ENCODE measurements around the gene RALBP1. TPM values are rescaled to one million over a fixed set of nuclear protein-coding genes. Genes with fewer than 3 reads are reported as not detected.

The RALBP1 gene
- total and polyA plus RNA-seq, 2 of the 8 experiments (the other 6 are each of a cell fraction or from before 2014, with no cell fraction given) = 40.3 to 67.8 TPM

GRCh38 chr18:9549405-9549804 is 74.1 kb downstream of the RALBP1 start:
- H2BK20ac ChIP-seq (ENCODE audit: low read length) = no peak overlapping the region
- no peak for FAIRE-seq
- H2AFZ ChIP-seq (ENCODE audit: low read length) = no peak overlapping the region
- WGBS, 2 experiments (ENCODE audit: extremely low coverage in 1 of 2, insufficient coverage in 1 of 2, insufficient read length in 1 of 2, insufficient replicate concordance in 2 of 2, low coverage in 1 of 2, low lambda C conversion rate in 2 of 2, missing lambda C conversion rate in 1 of 2) = 92% methylated on average over 7 of the region's 7 CpGs; no CpG with 5 or more reads in 1 of the 2 experiments
- no peak overlapping the region for H3K9ac ChIP-seq (replicated peaks in 1 of 4; ENCODE audit: extremely low read depth in 1 of 4, low read depth in 3 of 4, low read length in 3 of 4)
- H3K4ac ChIP-seq (replicated peaks; ENCODE audit: insufficient read length, low read depth, low read length) = no peak overlapping the region
- ChIA-PET CTCF (ENCODE audit: partially characterized antibody) (no interaction called here), POLR2A (ENCODE audit: partially characterized antibody) (no interaction called here)
- no peak overlapping the region for H3K23ac ChIP-seq (ENCODE audit: insufficient read length)
- peaks cover 5 to 8% of the 10 kb centered on the region in 2 experiments; a peak in 3 of 4 replicates for H3K9me3 ChIP-seq (ENCODE audit: insufficient read depth in 2 of 2, low read depth in 1 of 2, low read length in 1 of 2)
- no peak for TF ChIP-seq RFX5 (IDR thresholded peaks at IDR 0.05; ENCODE audit: borderline replicate concordance, low read depth, low read length)
- TF ChIP-seq RAD21 (IDR thresholded peaks at IDR 0.05 in 1 of 2, conservative IDR thresholded peaks at IDR 0.05 in 1 of 2; ENCODE audit: low read depth in 2 of 2, low read length in 2 of 2) = peak; percentile 18 to 28; a peak in 2 of 4 replicates
- no peaks in the 10 kb centered on the region; a peak in 1 of 7 replicates for H3K27me3 ChIP-seq (replicated peaks in 1 of 4; ENCODE audit: control insufficient read depth in 3 of 4, extremely low read depth in 1 of 4, insufficient read depth in 3 of 4, low read length in 3 of 4)
- H3K23me2 ChIP-seq (ENCODE audit: low read depth, low read length) = no peaks in the 10 kb centered on the region
- no peak overlapping the region for H3K14ac ChIP-seq (ENCODE audit: insufficient read length)
- no peak overlapping the region for H3K27ac ChIP-seq (ENCODE audit: low read depth, low read length)
- no peak overlapping the region for H2BK120ac ChIP-seq (replicated peaks; ENCODE audit: low read depth, low read length)
- no peak overlapping the region for H3K18ac ChIP-seq (ENCODE audit: extremely low read depth, low read length)
- H2BK12ac ChIP-seq (ENCODE audit: low read depth, low read length) = no peak overlapping the region
- no peak overlapping the region for H4K91ac ChIP-seq (replicated peaks; ENCODE audit: insufficient read length, low read length)
- no peak overlapping the region for H3K56ac ChIP-seq (replicated peaks; ENCODE audit: insufficient read length, low read depth, low read length)
- no peak for DNase-seq (ENCODE audit: low read depth in 1 of 2, low spot score in 2 of 2)
- no peak overlapping the region for H4K5ac ChIP-seq (ENCODE audit: insufficient read length, low read depth, low read length)
- peaks cover 0 to 8% (median 0%) of the 10 kb centered on the region in 4 experiments; a peak in 1 of 7 replicates for H3K4me1 ChIP-seq (replicated peaks in 1 of 4; ENCODE audit: control insufficient read depth in 3 of 4, insufficient read depth in 4 of 4, low read length in 3 of 4)
- H3K79me1 ChIP-seq (ENCODE audit: low read depth, low read length) = no peaks in the 10 kb centered on the region
- H3K36me3 ChIP-seq (ENCODE audit: control insufficient read depth in 2 of 4, insufficient read depth in 4 of 4, low read length in 3 of 4) = peaks cover 17 to 62% (median 46%) of the 10 kb centered on the region in 4 experiments
- H4K20me1 ChIP-seq (replicated peaks in 1 of 2; ENCODE audit: control insufficient read depth in 1 of 2, insufficient read depth in 2 of 2, low read length in 2 of 2) = peaks cover 3% of the 10 kb centered on the region in 2 experiments
- no peak overlapping the region for H2BK15ac ChIP-seq (ENCODE audit: low read length)
- no peak overlapping the region for H3K4me2 ChIP-seq (ENCODE audit: insufficient read depth in 1 of 2, low read depth in 2 of 2, low read length in 2 of 2)
- no peak overlapping the region for H3K4me3 ChIP-seq (ENCODE audit: extremely low read depth in 1 of 4, insufficient read depth in 2 of 4, low read depth in 3 of 4, low read length in 4 of 4)
- no peaks in the 10 kb centered on the region for H3K79me2 ChIP-seq (ENCODE audit: control insufficient read depth in 1 of 2, insufficient read depth in 2 of 2, low read length in 2 of 2)
- no peak overlapping the region for H2AK5ac ChIP-seq (ENCODE audit: low read depth, low read length)
- no peak overlapping the region for H4K8ac ChIP-seq (ENCODE audit: extremely low read depth, insufficient read depth, low read length)
- H2BK5ac ChIP-seq (ENCODE audit: low read depth, low read length) = no peak overlapping the region

Data from H1 (cell line).